Body of pancreas (tissue), 4 donors: ENCODE measurements around the gene ACSL4. TPM values are rescaled to one million over a fixed set of nuclear protein-coding genes. Genes with fewer than 3 reads are reported as not detected.

Source experiments
- ATAC-seq: fragments of 150-250 bp; one replicate; pipeline ENCODE4 v1.9.1; 2016
- DNase-seq, 4 donors: peaks; one replicate each; pipeline ENCODE4 v3.0.0-alpha.2; 2019
- H3K27ac ChIP-seq, 4 donors: fragments of 200-600 bp; sonication (generic); 1 replicate in 3 of 4; 2 replicates in 1 of 4; pipeline versions ENCODE4 v1.5.1 to v1.6.1; 2016 to 2019; ENCODE audit warnings: mild to moderate bottlenecking in 1 of 4, mixed read lengths in 1 of 4, moderate library complexity in 1 of 4
- H3K27me3 ChIP-seq, 2 donors: fragments of 200-600 bp; sonication (generic); one replicate each; pipeline ENCODE4 v1.6.0; 2016; ENCODE audit warnings: mild to moderate bottlenecking in 1 of 2
- H3K36me3 ChIP-seq, 2 donors: fragments of 200-600 bp; sonication (generic); replicated peaks in 1 of 2; 2 replicates each; pipeline ENCODE4 v1.5.1; 2016; ENCODE audit warnings: low read depth in 2 of 2; ENCODE audit not compliant: insufficient read depth in 1 of 2
- H3K4me1 ChIP-seq: fragments of 200-600 bp; sonication (generic); one replicate; pipeline ENCODE4 v1.6.0; 2016
- H3K4me3 ChIP-seq, 2 donors: fragments of 200-600 bp; sonication (generic); 1 replicate in 1 of 2; 2 replicates in 1 of 2; pipeline ENCODE4 v1.5.1; 2016 to 2019
- H3K9me3 ChIP-seq, 3 donors: fragments of 200-600 bp; sonication (generic); 1 replicate in 2 of 3; 2 replicates in 1 of 3; pipeline ENCODE4 v1.5.1; 2016
- POLR2A ChIP-seq, 3 donors: fragments of 450-650 bp; IDR thresholded peaks; one replicate each; pipeline ENCODE4 v1.6.1; 2016; ENCODE audit warnings: antibody characterized with exemption in 3 of 3, mild to moderate bottlenecking in 2 of 3
- WGBS, 2 donors: methylation state at CpG; one replicate each; pipeline ENCODE4 v1.1.5; 2017; 5-methylcytosine and 5-hydroxymethylcytosine counted together
- intact Hi-C: fragments of 100-400 bp; cut with DNase I; formaldehyde crosslinking; loops from one replicate; pipeline ENCODE4 v1.15.1; 2023
- total RNA-seq, 2 donors: library from RNA; depleted of rRNA; stranded (reverse); fragments of >200 nt; gene quantifications; one replicate each; pipeline ENCODE4 v1.1.0, GENCODE V29; 2016
- TF ChIP-seq, protein P1 (sequence below), 7 experiments: fragments of 450-650 bp in 4 of 7; fragments of 200-600 bp in 3 of 7; sonication (generic) in 3 of 7; IDR thresholded peaks; one replicate each; pipeline ENCODE4 v1.5.1; 2016 to 2019; ENCODE audit warnings: antibody characterized with exemption in 7 of 7

ACSL4 gene
- total RNA-seq, 2 donors from 2014 or later: 10.5 to 18.9 TPM

DNA sequence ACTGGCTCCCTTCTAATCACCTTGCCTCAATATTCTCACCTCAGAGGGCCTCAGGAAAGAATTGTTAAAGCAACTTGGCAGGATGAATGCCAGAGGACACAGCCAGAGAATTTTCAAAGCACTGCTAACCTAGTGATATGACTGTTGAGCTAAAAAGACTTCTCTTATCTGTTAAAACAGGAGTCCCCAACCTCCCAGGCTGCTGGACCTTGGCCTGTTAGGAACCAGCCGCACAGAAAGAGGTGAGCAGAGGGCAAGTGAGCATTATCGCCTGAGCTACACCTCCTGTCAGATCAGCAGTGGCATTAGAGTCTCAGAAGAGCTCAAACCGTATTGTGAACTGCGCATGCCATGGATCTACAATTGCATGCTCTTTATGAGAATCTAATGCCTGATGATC, 106.4 kb downstream of the ACSL4 start:
- intact Hi-C loops: loop anchor here (10.0 kb wide), 1 partner anchor 132 kb away; no protein-coding TSS in a partner anchor
- no peak overlapping the region for H3K27ac ChIP-seq
- H3K27me3 ChIP-seq: no peaks in the 10 kb centered on the region
- H3K4me1 ChIP-seq: no peaks in the 10 kb centered on the region
- H3K9me3 ChIP-seq: no peaks in the 10 kb centered on the region
- H3K4me3 ChIP-seq: no peak overlapping the region
- TF ChIP-seq, protein P1, sequence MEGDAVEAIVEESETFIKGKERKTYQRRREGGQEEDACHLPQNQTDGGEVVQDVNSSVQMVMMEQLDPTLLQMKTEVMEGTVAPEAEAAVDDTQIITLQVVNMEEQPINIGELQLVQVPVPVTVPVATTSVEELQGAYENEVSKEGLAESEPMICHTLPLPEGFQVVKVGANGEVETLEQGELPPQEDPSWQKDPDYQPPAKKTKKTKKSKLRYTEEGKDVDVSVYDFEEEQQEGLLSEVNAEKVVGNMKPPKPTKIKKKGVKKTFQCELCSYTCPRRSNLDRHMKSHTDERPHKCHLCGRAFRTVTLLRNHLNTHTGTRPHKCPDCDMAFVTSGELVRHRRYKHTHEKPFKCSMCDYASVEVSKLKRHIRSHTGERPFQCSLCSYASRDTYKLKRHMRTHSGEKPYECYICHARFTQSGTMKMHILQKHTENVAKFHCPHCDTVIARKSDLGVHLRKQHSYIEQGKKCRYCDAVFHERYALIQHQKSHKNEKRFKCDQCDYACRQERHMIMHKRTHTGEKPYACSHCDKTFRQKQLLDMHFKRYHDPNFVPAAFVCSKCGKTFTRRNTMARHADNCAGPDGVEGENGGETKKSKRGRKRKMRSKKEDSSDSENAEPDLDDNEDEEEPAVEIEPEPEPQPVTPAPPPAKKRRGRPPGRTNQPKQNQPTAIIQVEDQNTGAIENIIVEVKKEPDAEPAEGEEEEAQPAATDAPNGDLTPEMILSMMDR (IDR thresholded peaks at IDR 0.05): no peak
- no peak for TF ChIP-seq POLR2A (IDR thresholded peaks at IDR 0.05)
- WGBS, 2 donors: 77 to 81% methylated on average over 4 of the region's 4 CpGs
- no peak for DNase-seq
- no peak for ATAC-seq
- H3K36me3 ChIP-seq: no peaks in the 10 kb centered on the region

DNA sequence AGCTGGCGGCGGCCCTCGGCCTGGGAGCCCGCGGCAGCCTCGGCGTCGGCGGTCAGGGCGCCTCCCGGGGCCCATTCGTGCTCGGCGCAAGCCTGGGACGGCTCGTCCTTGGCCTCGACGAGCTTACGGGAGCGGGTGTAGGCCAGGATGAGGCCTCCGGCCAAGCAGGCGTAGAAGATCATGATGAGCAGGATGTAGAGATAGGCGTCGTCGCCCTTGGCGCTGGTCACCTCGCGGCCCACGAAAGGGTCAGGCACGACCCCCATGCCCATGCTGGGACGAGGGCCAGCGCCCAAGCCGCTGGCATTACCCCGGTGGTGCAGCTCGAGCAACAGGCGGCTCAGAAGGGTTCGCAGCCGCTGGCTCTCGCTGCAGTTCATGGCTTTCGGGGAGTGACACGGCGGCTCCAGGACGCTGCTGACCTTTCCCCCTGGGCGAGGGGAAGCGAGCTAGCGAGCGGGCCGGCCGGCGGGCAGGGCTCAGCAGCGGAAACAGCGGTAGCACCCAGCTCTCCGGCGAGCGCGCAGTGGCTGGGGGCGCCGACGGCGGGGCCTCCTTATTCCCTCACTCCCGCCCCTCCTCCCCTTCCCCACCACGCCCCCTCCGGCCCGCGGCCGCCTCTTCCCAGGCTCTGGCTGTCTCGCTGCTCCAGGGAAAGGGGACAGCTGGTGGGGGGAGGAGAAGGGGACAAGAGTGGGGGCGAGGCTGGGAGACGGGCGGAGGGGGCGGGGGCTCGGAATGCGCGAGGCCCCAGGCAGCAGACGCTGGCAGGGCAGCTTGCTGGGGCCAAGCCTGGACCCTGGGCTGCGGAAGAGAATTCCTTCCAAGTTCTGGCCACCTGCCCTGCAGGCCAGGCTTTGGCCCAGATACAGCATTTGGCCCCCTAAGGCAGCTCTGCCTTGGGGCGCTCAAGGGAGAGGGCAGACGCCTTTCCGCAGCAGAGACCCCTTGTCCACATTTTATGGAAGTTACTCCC, 108.1 kb downstream of the ACSL4 start, which contains the start of gene KCNE5:
KCNE5 (minus strand) TSS at position 532 of the 976 bp plus-strand sequence; CDS start at position 380, 152 bp downstream.
- Histone ChIP-seq H3K27me3 (no peaks in the 10 kb centered on the region), H3K27ac (no peak within 1 kb of the TSS), H3K36me3 (no peaks in the 10 kb centered on the region), H3K9me3 (no peaks in the 10 kb centered on the region), H3K4me1 (no peaks in the 10 kb centered on the region), H3K4me3 (peak within 1 kb of the TSS in 1 of 2 donors; percentile 8)
- intact Hi-C loops: loop anchor here (10.0 kb wide), 1 partner anchor 130 kb away; no protein-coding TSS in a partner anchor
- 47% methylated on average over 21 of the region's 79 CpGs; no CpG with 5 or more reads in 1 of the 2 donors for WGBS, 2 donors
- DNase-seq: peak; percentile 12 to 43 (median 12)
- no peak for ATAC-seq
- no peak for TF ChIP-seq POLR2A (IDR thresholded peaks at IDR 0.05)
- TF ChIP-seq, protein P1 (IDR thresholded peaks at IDR 0.05): no peak

DNA sequence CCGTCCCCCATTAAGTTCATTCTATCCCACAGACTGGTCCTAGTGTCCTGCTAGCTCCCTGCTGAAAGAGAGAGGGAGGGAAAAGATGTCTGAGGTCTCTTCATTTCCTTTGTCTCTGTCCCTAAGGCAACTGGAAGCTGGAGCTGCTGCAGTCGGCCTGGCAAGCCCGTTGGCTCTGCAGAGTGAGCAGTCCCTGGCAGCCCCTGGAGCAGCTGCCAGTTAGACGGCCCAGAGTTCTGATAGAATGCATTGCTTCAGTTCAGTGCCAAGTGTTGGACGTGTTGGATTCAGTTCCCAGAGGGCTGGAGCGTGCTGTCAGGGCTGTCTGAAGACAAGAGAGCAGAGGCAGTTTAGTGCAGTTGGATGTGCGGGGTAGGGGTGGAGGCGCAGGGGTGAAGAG, 109.1 kb downstream of the ACSL4 start:
- H3K4me1 ChIP-seq: no peaks in the 10 kb centered on the region
- no peak for DNase-seq
- intact Hi-C loops: loop anchor here (10.0 kb wide), 1 partner anchor 129 kb away; no protein-coding TSS in a partner anchor
- no peak for ATAC-seq
- no peaks in the 10 kb centered on the region for H3K9me3 ChIP-seq
- H3K27me3 ChIP-seq: no peaks in the 10 kb centered on the region
- TF ChIP-seq, protein P1 (IDR thresholded peaks at IDR 0.05): no peak
- no peak for TF ChIP-seq POLR2A (IDR thresholded peaks at IDR 0.05)
- no peak overlapping the region for H3K4me3 ChIP-seq
- 61 to 85% methylated on average over 5 to 7 of the region's 8 CpGs for WGBS, 2 donors
- no peaks in the 10 kb centered on the region for H3K36me3 ChIP-seq
- no peak overlapping the region for H3K27ac ChIP-seq

DNA sequence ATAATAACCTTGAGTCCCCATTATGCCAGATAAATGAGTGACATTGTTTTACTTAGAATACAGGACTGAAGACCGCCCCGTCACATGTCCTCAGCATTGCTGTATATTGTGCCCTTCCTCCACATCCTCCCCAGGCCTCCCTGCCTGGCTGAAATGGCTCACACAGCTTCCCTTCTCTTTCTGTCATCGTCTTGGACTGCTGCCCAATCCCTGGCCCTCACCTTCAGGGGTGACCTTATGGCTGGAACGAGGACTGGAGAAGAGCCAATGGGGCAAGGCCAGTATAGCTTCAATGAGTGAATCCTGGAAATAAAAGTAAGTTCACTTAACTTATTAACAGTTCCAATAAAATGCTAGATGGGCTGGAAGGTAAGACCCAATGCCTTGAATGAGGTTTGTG, 110.8 kb downstream of the ACSL4 start:
- no peaks in the 10 kb centered on the region for H3K9me3 ChIP-seq
- no peaks in the 10 kb centered on the region for H3K36me3 ChIP-seq
- H3K4me1 ChIP-seq: no peaks in the 10 kb centered on the region
- intact Hi-C loops: loop anchor here (10.0 kb wide), 1 partner anchor 127 kb away; no protein-coding TSS in a partner anchor
- H3K27me3 ChIP-seq: no peaks in the 10 kb centered on the region
- peak in 1 of 4 donors; percentile 14 for DNase-seq
- H3K27ac ChIP-seq: no peak overlapping the region
- H3K4me3 ChIP-seq: no peak overlapping the region
- WGBS, 2 donors: 49 to 71% methylated on average over 2 to 3 of the region's 4 CpGs
- TF ChIP-seq POLR2A (IDR thresholded peaks at IDR 0.05): no peak
- TF ChIP-seq, protein P1 (IDR thresholded peaks at IDR 0.05): no peak
- no peak for ATAC-seq
